Endothelial cell of umbilical vein (primary cell): Measurements from ENCODE around the gene AKT1. TPM values are rescaled to one million over a fixed set of nuclear protein-coding genes. Genes with fewer than 3 reads are reported as not detected.

ENCODE experiments used
- BruUV-seq: library from RNA; stranded (reverse); fragments of 400-500 nt; replicated peaks from 2 replicates; lab custom pipeline; 2021; lab: Mats Ljungman, UMichigan
- CTCF ChIA-PET: fragments of 300-600, 350-600 bp; sonication (Branson Sonifier 250); formaldehyde crosslinking; loops from one replicate; lab custom pipeline; 2021; ENCODE audit warnings: antibody characterized with exemption, inconsistent platforms; lab: Charles Lee
- POLR2A ChIA-PET: fragments of 300-600, 350-600 bp; sonication (Branson Sonifier 250); formaldehyde crosslinking; loops from one replicate; lab custom pipeline; 2021; ENCODE audit warnings: antibody characterized with exemption, inconsistent platforms; lab: Charles Lee
- DNase-seq: peaks from one replicate; pipeline ENCODE4 v3.0.0-alpha.2; 2011; ENCODE audit warnings: low read depth, low spot score
- FAIRE-seq: peaks from 2 replicates; lab custom pipeline; 2011; peaks lifted over from hg19 to GRCh38; lab: Jason Lieb, UNC
- H2AFZ ChIP-seq: 2 replicates; pipeline ENCODE4 v1.6.0; 2012; ENCODE audit warnings: low read depth, low read length, control low read depth, inconsistent platforms
- H3K27ac ChIP-seq: 2 replicates; pipeline ENCODE4 v1.5.1; 2011; ENCODE audit warnings: low read depth, mild to moderate bottlenecking, control low read depth, low read length, moderate library complexity; ENCODE audit not compliant: insufficient read depth
- H3K27me3 ChIP-seq, 2 experiments: 2 replicates each; pipeline versions ENCODE4 v1.6.0 to v1.6.1; 2011; ENCODE audit warnings: low read length in 2 of 2, mixed read lengths in 1 of 2; ENCODE audit not compliant: control insufficient read depth in 2 of 2, insufficient read depth in 2 of 2
- H3K36me3 ChIP-seq, 2 experiments: 2 replicates in 1 of 2; 3 replicates in 1 of 2; pipeline ENCODE4 v1.5.1; 2011; ENCODE audit warnings: low read length in 2 of 2, mild to moderate bottlenecking in 1 of 2, moderate library complexity in 1 of 2; ENCODE audit not compliant: control insufficient read depth in 2 of 2, insufficient read depth in 2 of 2; ENCODE audit errors: extremely low read depth in 1 of 2
- H3K4me1 ChIP-seq: 3 replicates; pipeline ENCODE4 v1.5.1; 2011; ENCODE audit warnings: mild to moderate bottlenecking, low read length; ENCODE audit not compliant: control insufficient read depth, insufficient read depth; ENCODE audit errors: extremely low read depth
- H3K4me2 ChIP-seq: 2 replicates; pipeline ENCODE4 v1.6.1; 2011; ENCODE audit warnings: low read length, control low read depth, mixed read lengths; ENCODE audit not compliant: insufficient read depth
- H3K4me3 ChIP-seq, 3 experiments: fragments of 200-600 bp in 1 of 3; sonication (generic), shearing (Covaris generic) in 1 of 3; replicated peaks in 1 of 3; 2 replicates each; pipeline ENCODE4 v1.5.1; 2011 to 2016; ENCODE audit warnings: control low read depth in 3 of 3, low read length in 3 of 3, mild to moderate bottlenecking in 2 of 3, inconsistent platforms in 1 of 3, low read depth in 1 of 3, moderate library complexity in 1 of 3; ENCODE audit not compliant: insufficient read depth in 1 of 3
- H3K79me2 ChIP-seq: 2 replicates; pipeline ENCODE4 v1.6.0; 2012; ENCODE audit warnings: low read length, inconsistent platforms; ENCODE audit not compliant: control insufficient read depth, insufficient read depth
- H3K9ac ChIP-seq: replicated peaks from 2 replicates; pipeline ENCODE3; 2011; ENCODE audit warnings: low read length, control low read depth; ENCODE audit not compliant: insufficient read depth; ENCODE audit errors: extremely low read depth
- H3K9me1 ChIP-seq: replicated peaks from 3 replicates; pipeline ENCODE4 v1.6.0; 2011; ENCODE audit warnings: mild to moderate bottlenecking, low read length; ENCODE audit not compliant: control insufficient read depth, insufficient read depth; ENCODE audit errors: extremely low read depth
- H3K9me3 ChIP-seq: replicated peaks from 2 replicates; pipeline ENCODE4 v1.5.1; 2012; ENCODE audit warnings: low read length, inconsistent platforms; ENCODE audit not compliant: control insufficient read depth, insufficient read depth
- H4K20me1 ChIP-seq: replicated peaks from 2 replicates; pipeline ENCODE3; 2011; ENCODE audit warnings: mild to moderate bottlenecking, low read length; ENCODE audit not compliant: control insufficient read depth, insufficient read depth; ENCODE audit errors: extremely low read depth
- EZH2 ChIP-seq: IDR thresholded peaks from 2 replicates; pipeline ENCODE4 v1.6.1; 2012; ENCODE audit warnings: borderline replicate concordance, low read depth, mild to moderate bottlenecking, moderate library complexity, low read length, inconsistent platforms; ENCODE audit not compliant: severe bottlenecking
- FOS ChIP-seq: IDR thresholded peaks from 2 replicates; pipeline ENCODE4 v1.6.1; 2011; ENCODE audit warnings: mild to moderate bottlenecking, low read length, moderate library complexity, borderline replicate concordance; ENCODE audit not compliant: insufficient read depth
- GATA2 ChIP-seq: IDR thresholded peaks from 2 replicates; pipeline ENCODE4 v1.7.0; 2011; ENCODE audit warnings: low read depth, mild to moderate bottlenecking, moderate library complexity, mixed read lengths, low read length; ENCODE audit not compliant: insufficient read length, insufficient read depth
- JUN ChIP-seq: IDR thresholded peaks from 2 replicates; pipeline ENCODE4 v1.6.1; 2011; ENCODE audit warnings: borderline replicate concordance, low read depth; ENCODE audit not compliant: insufficient read length, insufficient read depth
- MYC ChIP-seq: IDR thresholded peaks from one replicate; pipeline ENCODE4 v1.6.1; 2011; ENCODE audit warnings: mild to moderate bottlenecking, low read depth, low read length
- POLR2A ChIP-seq: IDR thresholded peaks from 2 replicates; pipeline ENCODE4 v1.6.1; 2012; ENCODE audit warnings: low read depth, mild to moderate bottlenecking, control low read depth, low read length
- POLR2AphosphoS5 ChIP-seq: IDR thresholded peaks from 2 replicates; pipeline ENCODE4 v1.6.1; 2012; ENCODE audit warnings: low read depth, mild to moderate bottlenecking, control low read depth, low read length, moderate library complexity; ENCODE audit not compliant: insufficient read depth
- dilution Hi-C: fragments of 300-500 bp; cut with MboI; formaldehyde crosslinking; loops from one replicate; pipeline ENCODE4 v1.15.0; 2019; ENCODE audit warnings: low sequenced_read_pairs; ENCODE audit not compliant: extremely low pct_ligation_motif_present
- intact Hi-C: fragments of 100-400 bp; cut with micrococcal nuclease; formaldehyde crosslinking; loops from one replicate; pipeline ENCODE4 v1.10.0; 2022
- polyA plus RNA-seq, 4 experiments: library from polyadenylated mRNA; depleted of rRNA in 3 of 4; stranded (reverse) in 3 of 4; unstranded in 1 of 4; fragments of >200 nt; gene quantifications; 2 replicates each; pipeline versions ENCODE4 v1.2.1 to v1.2.3, GENCODE V29; 2011 to 2012; ENCODE audit warnings: missing spikeins in 1 of 4
- total RNA-seq: library from RNA; stranded (reverse); gene quantifications from 2 replicates; pipeline ENCODE4 v1.2.3, GENCODE V29; 2021
- TF ChIP-seq, protein P1 (sequence below): IDR thresholded peaks from 2 replicates; pipeline ENCODE4 v1.6.1; 2011; ENCODE audit not compliant: insufficient read depth, insufficient read length
- TF ChIP-seq, protein P2 (sequence below), 2 donors: IDR thresholded peaks; 1 replicate in 1 of 2; 2 replicates in 1 of 2; pipeline ENCODE4 v1.5.1; 2011; ENCODE audit warnings: low read length in 2 of 2, mild to moderate bottlenecking in 2 of 2, moderate library complexity in 2 of 2, control low read depth in 1 of 2, inconsistent platforms in 1 of 2, low read depth in 1 of 2; ENCODE audit not compliant: insufficient read depth in 1 of 2; ENCODE audit errors: extremely low read depth in 1 of 2

AKT1 gene
- total and polyA plus RNA-seq, 2 donors (not counting 3 experiments of a cell fraction or from before 2014, with no cell fraction given): 177 to 191 TPM

DNA sequence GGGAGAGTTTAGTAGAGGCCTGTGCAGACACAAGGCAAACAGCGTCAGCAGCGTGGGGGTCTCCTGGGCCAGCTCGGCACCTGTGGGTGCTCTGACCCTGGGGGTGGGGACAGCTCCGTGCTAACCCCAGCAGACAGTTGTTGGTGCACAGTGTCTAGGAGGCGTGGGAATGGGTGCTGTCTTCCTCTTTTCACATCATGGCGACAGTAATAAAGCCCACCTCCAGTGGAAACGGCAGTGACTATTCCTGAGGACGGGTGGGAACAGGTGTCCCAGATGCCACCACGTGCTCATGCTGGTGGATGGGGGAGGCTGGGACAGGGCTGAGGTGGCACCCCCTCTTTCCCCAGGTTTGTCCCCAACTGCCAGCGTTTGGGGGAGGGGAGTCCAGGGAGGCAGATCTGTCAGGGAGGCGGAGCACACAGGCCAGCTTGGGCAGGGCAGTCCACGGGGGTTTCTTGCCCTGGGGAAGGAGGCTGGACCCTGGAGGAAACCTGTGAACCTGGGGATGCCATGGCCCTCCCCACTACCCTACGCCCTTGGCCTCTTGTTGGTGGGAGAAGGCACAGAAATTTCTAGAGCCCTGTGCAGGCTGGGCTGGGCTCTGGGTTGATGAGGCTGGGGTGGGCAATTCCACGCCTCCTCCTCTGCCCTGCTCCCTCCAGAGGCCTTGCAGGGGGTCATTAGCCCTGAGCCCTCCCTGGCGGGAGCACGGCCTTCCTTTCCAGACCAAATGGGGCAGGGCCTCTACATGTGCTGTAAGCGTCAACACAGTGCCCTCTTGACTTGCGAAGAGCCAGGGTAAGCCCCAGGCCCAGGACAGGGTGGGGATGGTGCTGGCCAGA is 9.2 kb upstream of the AKT1 start:
- Histone ChIP-seq H4K20me1 (no peaks in the 10 kb centered on the region), H3K4me2 (no peak overlapping the region), H3K9me3 (no peaks in the 10 kb centered on the region), H3K4me1 (peaks cover 5% of the 10 kb centered on the region), H3K9ac (no peak overlapping the region), H2AFZ (no peak overlapping the region), H3K9me1 (no peaks in the 10 kb centered on the region), H3K4me3 (no peak overlapping the region), H3K79me2 (no peaks in the 10 kb centered on the region), H3K36me3 (no peaks in the 10 kb centered on the region), H3K27ac (no peak overlapping the region), H3K27me3 (no peaks in the 10 kb centered on the region)
- POLR2A ChIA-PET: no interaction called here
- DNase-seq: no peak
- CTCF ChIA-PET: interaction anchor here (1.0 to 1.3 kb wide), 2 partner anchors 21 to 36 kb away, joined by 3 to 4 read pairs; no protein-coding TSS in a partner anchor
- no peak for FAIRE-seq
- intact Hi-C loops (no loop called here), dilution Hi-C loops (no loop called here)
- TF ChIP-seq EZH2: no peak
- no peak for TF ChIP-seq GATA2
- TF ChIP-seq POLR2A: no peak
- TF ChIP-seq MYC: no peak
- no peak for TF ChIP-seq FOS
- TF ChIP-seq JUN: no peak
- no peak for TF ChIP-seq POLR2AphosphoS5
- TF ChIP-seq, protein P1, sequence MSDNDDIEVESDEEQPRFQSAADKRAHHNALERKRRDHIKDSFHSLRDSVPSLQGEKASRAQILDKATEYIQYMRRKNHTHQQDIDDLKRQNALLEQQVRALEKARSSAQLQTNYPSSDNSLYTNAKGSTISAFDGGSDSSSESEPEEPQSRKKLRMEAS: no peak
- TF ChIP-seq, protein P2, sequence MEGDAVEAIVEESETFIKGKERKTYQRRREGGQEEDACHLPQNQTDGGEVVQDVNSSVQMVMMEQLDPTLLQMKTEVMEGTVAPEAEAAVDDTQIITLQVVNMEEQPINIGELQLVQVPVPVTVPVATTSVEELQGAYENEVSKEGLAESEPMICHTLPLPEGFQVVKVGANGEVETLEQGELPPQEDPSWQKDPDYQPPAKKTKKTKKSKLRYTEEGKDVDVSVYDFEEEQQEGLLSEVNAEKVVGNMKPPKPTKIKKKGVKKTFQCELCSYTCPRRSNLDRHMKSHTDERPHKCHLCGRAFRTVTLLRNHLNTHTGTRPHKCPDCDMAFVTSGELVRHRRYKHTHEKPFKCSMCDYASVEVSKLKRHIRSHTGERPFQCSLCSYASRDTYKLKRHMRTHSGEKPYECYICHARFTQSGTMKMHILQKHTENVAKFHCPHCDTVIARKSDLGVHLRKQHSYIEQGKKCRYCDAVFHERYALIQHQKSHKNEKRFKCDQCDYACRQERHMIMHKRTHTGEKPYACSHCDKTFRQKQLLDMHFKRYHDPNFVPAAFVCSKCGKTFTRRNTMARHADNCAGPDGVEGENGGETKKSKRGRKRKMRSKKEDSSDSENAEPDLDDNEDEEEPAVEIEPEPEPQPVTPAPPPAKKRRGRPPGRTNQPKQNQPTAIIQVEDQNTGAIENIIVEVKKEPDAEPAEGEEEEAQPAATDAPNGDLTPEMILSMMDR (IDR thresholded peaks at IDR 0.05; ENCODE audit: extremely low read depth in 1 of 2, insufficient read depth in 1 of 2, low read depth in 1 of 2, low read length in 2 of 2): no peak
- no TSS peak for BruUV-seq
